ENCODE measurements around the gene ARHGEF19. TPM values are rescaled to one million over a fixed set of nuclear protein-coding genes. Genes with fewer than 3 reads are reported as not detected.

ARHGEF19 gene
- total and polyA plus RNA-seq, 10 of the 15 experiments (the other 5 are each of a cell fraction or from before 2014, with no cell fraction given): 0.15 to 2.9 (median 0.67) TPM; not detected in 1

GRCh38 chr1:16229976-16230740, 17.7 kb upstream of the ARHGEF19 start (continued):
- no peak for TF ChIP-seq ZBTB40 (IDR thresholded peaks at IDR 0.05; ENCODE audit: borderline replicate concordance)

DNA sequence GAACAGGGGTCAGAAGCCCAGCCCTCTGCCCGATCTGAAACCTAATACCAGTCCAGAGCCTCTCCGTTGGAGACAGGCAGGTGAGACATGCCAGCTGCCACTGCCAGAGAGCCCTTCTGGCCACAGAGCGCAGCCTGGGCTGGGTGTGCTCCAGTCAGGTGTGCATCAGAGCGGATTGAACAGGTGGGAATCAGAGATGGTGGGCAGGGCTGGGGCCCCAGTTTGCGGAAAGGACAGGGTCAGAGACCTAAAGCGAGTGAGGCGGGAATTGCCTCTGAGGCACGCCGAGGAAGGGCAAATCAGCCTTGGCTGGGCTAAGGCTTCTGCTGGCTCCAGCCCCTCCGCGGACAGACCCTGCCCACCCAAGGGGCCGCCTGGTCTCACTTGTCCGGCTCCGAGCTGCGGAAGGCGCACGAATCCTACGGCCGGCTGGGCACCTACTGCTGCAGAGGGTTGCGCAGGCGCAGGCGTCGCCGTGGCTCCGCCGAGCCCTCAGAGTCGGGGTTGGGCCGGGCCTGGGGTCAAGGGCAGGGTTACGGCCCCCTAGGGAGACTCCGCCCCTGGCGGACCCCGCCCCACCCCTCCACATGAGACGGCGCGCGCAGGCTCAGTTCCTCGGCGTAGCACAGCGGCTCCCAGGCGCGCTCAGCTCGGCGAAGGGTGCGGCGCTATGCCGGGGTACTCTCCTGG, 14.2 kb upstream of the ARHGEF19 start:
- Histone ChIP-seq H4K20me1 (ENCODE audit: control insufficient read depth, insufficient read depth) (no peaks in the 10 kb centered on the region), H3K4me1 (ENCODE audit: control insufficient read depth, insufficient read depth, low read length) (no peaks in the 10 kb centered on the region), H3K27ac (ENCODE audit: control insufficient read depth, insufficient read depth) (no peak overlapping the region), H3K4me2 (ENCODE audit: control insufficient read depth, insufficient read depth) (no peak overlapping the region), H3K9ac (ENCODE audit: control insufficient read depth, insufficient read depth, low read length) (no peak overlapping the region), H3K36me3 (ENCODE audit: control insufficient read depth in 2 of 2, insufficient read depth in 2 of 2, low read length in 1 of 2) (no peaks in the 10 kb centered on the region), H3K27me3 (replicated peaks in 1 of 2; ENCODE audit: control insufficient read depth in 2 of 2, insufficient read depth in 2 of 2, low read length in 1 of 2) (peaks cover 2 to 7% of the 10 kb centered on the region in 2 experiments), H3K9me3 (replicated peaks; ENCODE audit: control insufficient read depth, insufficient read depth, low read length) (no peaks in the 10 kb centered on the region), H2AFZ (ENCODE audit: control insufficient read depth, low read depth, low read length) (no peak overlapping the region), H3K4me3 (no peak overlapping the region), H3K79me2 (ENCODE audit: control insufficient read depth, insufficient read depth, low read length) (no peaks in the 10 kb centered on the region)
- RAD21 ChIA-PET (ENCODE audit: unreplicated experiment): no interaction called here
- no peak for TF ChIP-seq ZNF384 (IDR thresholded peaks at IDR 0.05; ENCODE audit: borderline replicate concordance, low read depth, low read length)
- TF ChIP-seq IRF4 (IDR thresholded peaks at IDR 0.05; ENCODE audit: low read depth, low read length): no peak
- TF ChIP-seq ESRRA (IDR thresholded peaks at IDR 0.05; ENCODE audit: low read length): no peak
- TF ChIP-seq, protein P1, sequence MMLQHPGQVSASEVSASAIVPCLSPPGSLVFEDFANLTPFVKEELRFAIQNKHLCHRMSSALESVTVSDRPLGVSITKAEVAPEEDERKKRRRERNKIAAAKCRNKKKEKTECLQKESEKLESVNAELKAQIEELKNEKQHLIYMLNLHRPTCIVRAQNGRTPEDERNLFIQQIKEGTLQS (IDR thresholded peaks at IDR 0.05; ENCODE audit: borderline replicate concordance, extremely low read depth, low read depth, low read length): no peak
- no peak for TF ChIP-seq ZNF622 (IDR thresholded peaks at IDR 0.05)
- CTCF ChIA-PET: no interaction called here
- SMC1A ChIA-PET (ENCODE audit: uncharacterized antibody, unreplicated experiment): no interaction called here
- intact Hi-C loops (cut with micrococcal nuclease; ENCODE audit: unreplicated experiment) (no loop called here), in situ Hi-C loops (cut with MboI) (no loop called here)
- FAIRE-seq (no peak), ATAC-seq (no peak), DNase-seq (ENCODE audit: low read depth, low spot score) (no peak)
- WGBS (ENCODE audit: insufficient coverage, insufficient replicate concordance, low lambda C conversion rate, missing lambda C conversion rate): 73% methylated on average over 30 of the region's 46 CpGs
- POLR2A ChIA-PET: no interaction called here
- no TSS peak for BruUV-seq (replicated peaks)

All from GM12878 (cell line).